GM19099 (cell line): Measurements from ENCODE around the gene CCDC18.

Source experiments
- POLR2A ChIP-seq: IDR thresholded peaks from 3 replicates; pipeline ENCODE4 v1.6.1; 2011; ENCODE audit warnings: low read depth; ENCODE audit not compliant: insufficient read length; ENCODE audit errors: extremely low read depth

The CCDC18 gene, protein sequence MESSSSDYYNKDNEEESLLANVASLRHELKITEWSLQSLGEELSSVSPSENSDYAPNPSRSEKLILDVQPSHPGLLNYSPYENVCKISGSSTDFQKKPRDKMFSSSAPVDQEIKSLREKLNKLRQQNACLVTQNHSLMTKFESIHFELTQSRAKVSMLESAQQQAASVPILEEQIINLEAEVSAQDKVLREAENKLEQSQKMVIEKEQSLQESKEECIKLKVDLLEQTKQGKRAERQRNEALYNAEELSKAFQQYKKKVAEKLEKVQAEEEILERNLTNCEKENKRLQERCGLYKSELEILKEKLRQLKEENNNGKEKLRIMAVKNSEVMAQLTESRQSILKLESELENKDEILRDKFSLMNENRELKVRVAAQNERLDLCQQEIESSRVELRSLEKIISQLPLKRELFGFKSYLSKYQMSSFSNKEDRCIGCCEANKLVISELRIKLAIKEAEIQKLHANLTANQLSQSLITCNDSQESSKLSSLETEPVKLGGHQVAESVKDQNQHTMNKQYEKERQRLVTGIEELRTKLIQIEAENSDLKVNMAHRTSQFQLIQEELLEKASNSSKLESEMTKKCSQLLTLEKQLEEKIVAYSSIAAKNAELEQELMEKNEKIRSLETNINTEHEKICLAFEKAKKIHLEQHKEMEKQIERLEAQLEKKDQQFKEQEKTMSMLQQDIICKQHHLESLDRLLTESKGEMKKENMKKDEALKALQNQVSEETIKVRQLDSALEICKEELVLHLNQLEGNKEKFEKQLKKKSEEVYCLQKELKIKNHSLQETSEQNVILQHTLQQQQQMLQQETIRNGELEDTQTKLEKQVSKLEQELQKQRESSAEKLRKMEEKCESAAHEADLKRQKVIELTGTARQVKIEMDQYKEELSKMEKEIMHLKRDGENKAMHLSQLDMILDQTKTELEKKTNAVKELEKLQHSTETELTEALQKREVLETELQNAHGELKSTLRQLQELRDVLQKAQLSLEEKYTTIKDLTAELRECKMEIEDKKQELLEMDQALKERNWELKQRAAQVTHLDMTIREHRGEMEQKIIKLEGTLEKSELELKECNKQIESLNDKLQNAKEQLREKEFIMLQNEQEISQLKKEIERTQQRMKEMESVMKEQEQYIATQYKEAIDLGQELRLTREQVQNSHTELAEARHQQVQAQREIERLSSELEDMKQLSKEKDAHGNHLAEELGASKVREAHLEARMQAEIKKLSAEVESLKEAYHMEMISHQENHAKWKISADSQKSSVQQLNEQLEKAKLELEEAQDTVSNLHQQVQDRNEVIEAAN (N-terminal part only)

DNA sequence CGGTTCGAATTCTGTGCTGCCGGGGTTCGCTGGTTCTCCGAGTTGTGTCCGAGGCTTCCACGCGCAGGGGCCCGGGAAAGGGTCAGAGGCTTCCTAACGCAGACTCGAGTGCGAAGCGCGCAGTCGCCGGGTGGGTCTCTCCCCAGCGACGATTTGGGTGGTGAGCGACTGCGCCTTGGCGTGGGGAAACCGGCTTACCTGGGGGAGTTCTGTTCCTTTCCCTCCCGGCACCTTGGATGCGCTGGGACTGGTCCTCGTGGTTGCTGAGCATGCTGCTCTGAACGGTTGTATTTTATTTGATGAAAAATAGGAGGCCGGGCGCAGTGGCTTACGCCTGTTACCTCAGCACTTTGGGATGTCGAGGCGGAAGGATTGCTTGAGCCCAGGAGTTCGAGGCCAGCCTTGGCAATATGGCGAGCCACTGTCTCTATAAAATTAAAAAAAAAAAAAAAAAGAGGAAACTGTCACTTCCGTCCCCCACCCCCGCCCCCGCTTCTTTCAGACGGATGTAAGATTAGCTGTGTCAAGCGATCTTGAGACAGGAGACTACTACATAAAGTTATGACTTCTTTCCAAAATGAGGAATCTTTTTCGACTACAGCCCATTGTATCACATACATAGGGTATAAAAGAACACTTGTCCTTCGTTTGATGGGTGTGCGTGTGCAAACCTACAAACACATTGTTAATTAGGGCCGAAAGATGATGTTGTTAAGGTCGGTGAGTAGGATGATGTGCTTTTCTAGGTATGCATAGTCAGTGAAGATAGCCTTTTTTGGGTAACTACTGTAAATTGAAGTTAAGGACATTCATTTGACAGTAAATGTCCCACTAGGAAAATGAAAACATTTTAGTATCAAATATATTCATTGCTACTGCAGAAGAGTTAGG, at the start of gene CCDC18:
TSS of gene CCDC18 (plus strand) at position 2 of the 891 bp plus-strand sequence. CDS start 2,638 bp downstream, outside the sequence.
- TF ChIP-seq POLR2A, result no peak

DNA sequence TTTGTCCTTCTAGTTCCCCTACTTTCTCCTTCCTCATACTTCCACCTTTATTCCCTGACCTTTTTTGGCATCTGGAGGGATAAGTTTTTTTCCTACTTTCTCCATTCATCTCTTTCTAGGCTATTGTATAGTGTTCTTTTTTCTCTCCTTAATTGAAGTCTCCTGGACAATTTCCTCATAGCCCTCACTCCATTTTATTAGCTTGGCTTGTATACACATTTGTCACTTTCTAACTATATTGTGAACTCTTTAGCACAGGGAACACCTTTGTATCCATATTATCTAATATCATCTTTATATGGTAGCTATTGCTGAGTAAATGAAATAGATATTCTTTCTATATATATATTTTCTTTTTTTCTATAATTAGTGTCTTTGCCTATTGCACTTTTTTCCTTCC, 47.9 kb upstream of the CCDC18 start:
- no peak for TF ChIP-seq POLR2A

DNA sequence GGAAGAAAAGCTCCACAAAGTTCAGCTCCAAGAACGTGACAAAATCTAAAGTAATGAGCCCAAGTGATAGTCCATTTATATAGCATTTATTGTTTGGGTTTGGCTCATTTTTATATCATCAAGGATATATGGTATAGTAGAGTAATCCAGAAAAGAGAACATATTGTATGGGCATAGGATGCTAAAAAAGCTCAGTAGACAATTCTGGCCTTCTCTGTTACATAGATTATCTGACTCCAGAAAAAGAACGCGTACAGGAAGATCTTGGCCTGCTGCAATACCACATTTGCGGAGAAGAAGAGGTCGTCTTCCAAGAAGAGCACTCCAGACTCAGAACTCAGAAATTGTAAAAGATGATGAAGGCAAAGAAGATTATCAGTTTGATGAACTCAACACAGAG, 44.1 kb upstream of the CCDC18 start:
- no peak for TF ChIP-seq POLR2A

DNA sequence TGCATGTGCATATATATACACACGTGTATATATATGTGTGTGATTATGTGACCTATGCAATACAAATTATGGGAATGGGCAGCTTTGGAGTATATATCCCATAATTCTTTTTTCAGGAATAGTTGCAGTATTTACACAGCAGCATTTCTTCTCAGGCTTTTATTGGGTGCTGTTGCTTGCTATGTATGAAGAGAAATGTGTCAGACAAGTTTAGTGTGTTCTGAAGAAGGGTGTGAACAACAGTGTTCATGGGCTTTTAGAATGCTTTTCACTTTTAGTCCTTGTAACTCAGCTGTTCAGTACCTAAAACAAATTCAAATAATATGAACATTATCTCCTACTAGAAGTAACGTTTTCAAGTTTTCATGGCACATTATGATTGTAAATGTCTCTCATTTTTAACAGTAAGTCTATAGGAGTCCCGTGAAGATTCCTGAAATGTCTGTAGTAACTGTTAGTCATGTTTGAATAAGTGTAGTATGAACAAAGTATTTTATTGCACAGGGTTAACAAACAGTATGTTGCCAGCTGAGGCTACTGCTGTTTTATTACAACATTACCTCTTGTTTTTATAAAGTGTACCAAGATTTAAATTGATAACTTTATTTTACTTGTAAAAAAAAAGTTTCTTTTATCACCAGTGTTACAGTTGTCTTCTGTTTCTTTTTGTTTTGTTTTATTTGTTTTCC, 42.8 kb upstream of the CCDC18 start:
- no peak for TF ChIP-seq POLR2A

DNA sequence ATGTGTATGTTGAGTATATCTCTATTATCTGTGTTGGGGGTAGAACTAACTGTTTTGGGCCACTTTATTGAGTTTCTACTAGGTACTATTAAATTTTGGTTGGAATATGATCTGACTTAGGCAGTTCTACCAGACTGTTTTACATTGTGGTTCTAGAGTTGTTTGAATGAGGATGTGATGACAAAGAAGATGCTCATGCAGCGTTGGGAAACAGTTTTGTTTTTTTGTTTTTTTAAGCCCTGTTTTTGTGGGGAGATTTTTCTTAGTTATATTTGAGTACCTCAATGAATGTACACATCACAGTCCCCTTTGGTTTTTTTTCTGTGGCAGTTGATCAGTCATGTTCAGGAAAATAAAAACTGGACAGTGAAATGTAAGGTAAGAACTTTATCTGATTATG, 40.4 kb upstream of the CCDC18 start:
- no peak for TF ChIP-seq POLR2A

- no peak for TF ChIP-seq POLR2A
Measured at GRCh38 chr1:93142161-93142560, 38.4 kb upstream of the CCDC18 start.

GRCh38 chr1:93143136-93143535, 37.4 kb upstream of the CCDC18 start:
- TF ChIP-seq POLR2A, result no peak

DNA sequence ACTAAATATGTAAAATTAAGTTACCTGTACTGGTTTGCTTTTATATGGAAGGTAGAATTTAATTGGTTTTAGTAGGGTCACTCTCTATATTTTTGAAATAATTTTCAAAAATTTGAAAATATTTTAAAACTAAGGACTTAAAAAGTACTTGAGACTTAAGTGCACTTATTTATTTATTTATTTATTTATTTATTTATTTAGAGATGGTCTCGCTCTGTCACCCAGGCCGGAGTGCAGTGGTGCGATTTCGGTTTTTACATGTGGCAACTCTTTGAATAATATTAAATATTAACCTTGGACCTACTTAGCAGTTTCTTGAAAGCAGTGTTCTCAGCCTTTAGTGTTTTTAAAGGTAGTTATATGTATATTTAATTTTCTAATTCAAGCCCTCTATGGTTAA, 36.8 kb upstream of the CCDC18 start:
- no peak for TF ChIP-seq POLR2A

DNA sequence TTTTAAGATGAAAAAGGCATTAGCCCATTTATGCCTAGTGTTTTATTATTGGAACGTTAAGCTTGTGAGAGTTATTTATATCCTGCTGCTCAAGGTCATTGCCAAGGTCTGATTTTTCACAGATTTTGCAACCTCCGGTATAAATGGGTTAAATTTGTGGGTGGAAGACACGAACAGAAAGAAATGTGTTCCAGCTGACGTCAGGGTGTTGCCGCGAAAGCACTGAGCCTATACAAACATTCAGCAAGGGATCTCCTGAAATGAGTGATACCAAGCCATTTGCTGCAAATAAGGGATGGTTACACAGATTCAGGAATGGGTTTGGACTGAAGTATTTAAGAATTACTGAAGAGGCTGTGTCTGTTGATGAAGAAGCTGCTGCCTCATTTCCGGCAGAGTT, 32.5 kb upstream of the CCDC18 start:
- TF ChIP-seq POLR2A, result no peak

GRCh38 chr1:93150729-93151128, 29.8 kb upstream of the CCDC18 start:
- no peak for TF ChIP-seq POLR2A

DNA sequence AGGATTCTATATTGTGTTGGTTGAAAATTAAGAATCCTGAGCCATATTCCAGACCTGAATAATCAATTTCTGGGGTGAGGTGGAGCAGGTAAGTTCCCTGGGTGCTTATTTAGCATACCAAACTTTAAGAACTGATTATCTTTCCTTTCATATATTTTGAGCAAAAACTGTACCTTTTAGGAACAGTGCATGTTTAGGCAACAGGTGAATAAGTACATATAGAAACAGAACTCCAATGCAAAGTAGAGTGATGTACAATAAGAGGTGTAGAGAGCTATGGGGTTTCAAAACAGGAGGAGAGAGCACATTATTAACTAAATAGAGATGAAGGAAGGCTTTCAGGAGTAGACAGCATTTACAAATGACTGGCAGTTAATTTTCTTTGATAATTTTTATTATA, 29.1 kb upstream of the CCDC18 start:
- no peak for TF ChIP-seq POLR2A

DNA sequence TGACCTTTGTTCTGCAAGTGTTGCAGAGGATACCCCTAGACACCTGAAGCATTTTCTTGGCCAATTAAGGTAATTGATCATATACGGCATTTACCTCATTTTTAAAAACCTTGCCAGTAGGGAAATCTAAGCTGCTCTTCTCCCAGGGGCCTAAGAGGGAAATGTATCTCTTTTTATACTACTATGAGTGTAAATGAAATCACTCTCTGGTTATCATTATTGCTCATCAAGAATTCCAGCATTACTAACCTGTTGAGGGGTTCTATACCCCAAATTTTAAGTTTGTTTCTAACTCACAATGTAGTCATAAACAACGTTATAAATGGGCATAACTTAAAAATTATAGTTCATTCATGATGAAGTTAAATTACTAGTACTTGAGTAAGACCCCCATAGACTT, 27.7 kb upstream of the CCDC18 start:
- TF ChIP-seq POLR2A, result no peak

DNA sequence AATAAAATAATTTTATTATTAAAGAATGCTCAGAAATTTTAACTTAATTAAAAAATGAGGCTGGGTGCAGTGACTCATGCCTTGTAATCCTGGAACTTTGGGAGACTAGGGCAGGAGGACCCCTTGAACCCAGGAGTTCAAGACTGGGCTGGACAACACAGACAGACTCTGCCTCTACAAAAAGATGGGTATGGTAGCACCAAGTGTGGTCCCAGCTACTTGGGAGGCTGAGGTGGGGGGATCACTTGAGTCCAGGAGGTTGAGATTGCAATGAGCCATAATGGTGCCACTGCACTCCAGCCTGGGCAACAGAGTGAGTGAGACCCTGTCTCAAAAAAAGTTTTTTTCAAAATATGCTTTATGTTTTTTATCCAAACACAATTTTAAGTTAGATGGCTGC, 25.6 kb upstream of the CCDC18 start:
- no peak for TF ChIP-seq POLR2A
